Cerebellar cortex (tissue), 1 donor: ENCODE data around the gene CBR1.
"Not testable (repeated sequence)": the region's sequence is repeated elsewhere in the genome, so short reads cannot be mapped to it uniquely, and the experiment has no call there.

Source experiments
- DNase-seq: peaks from one replicate; pipeline ENCODE4 v3.0.0-alpha.2; 2015; ENCODE audit warnings: low spot score

CBR1 gene

GRCh38 chr21:36079671-36080070 lies 9.8 kb downstream of the CBR1 start:
- no peak for DNase-seq

DNA sequence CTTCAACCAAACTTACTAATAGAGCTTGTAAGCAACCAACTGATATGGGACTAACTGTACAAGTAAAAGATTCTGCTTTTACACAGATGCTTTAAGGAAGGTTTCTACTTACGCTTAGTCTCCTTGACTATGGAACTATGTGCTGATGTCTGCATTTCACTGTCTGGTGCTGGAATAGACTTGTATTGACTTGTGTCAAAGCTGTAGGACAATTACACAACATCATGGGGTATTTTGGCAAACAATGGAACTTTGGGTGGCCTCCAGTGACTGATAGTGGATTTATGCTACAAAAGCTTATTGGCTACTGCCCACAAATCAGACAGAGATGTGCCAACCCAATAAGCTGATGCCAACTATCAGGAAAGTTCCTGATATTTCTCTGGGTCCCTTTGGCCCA lies 10.6 kb downstream of the CBR1 start:
- no peak for DNase-seq

GRCh38 chr21:36082237-36082664 lies 12.4 kb downstream of the CBR1 start:
- no peak for DNase-seq

DNA sequence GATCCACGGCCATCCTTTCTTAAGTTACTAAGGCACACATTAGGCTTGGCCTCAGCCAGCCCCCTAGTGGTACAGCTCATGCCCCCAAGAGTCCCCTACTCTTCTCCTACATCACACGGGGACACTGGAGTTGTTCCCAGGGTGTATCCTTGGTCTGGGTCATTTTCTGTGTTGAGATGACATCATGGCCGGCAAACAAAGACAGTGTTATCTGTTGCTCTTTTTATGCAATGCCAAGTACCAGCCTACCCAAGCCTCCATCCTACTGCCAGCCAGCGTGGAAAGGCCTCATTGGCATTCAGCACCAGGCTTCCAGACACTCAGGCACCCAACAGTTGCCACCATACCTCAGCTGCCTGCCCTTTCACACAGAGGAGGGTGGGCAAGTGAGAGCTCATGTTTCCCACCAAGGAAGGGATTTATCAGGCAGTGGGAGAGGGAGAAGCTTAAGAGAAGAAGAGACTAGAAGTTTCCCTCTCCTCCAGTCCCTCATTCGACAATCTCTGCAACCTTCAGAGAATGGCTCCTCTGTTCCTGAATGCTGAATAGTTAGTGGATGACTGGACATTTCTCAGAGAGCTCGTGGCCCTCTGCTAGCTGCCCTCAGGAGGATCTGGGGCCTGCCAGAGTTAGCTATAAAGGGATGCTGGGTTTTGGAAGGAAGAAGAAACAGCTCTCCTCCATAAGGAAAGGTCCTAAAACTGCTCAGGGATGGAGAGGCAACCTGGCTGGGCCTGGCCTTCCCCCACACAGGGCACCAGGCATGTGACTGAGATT lies 17.7 kb downstream of the CBR1 start:
- no peak for DNase-seq

DNA sequence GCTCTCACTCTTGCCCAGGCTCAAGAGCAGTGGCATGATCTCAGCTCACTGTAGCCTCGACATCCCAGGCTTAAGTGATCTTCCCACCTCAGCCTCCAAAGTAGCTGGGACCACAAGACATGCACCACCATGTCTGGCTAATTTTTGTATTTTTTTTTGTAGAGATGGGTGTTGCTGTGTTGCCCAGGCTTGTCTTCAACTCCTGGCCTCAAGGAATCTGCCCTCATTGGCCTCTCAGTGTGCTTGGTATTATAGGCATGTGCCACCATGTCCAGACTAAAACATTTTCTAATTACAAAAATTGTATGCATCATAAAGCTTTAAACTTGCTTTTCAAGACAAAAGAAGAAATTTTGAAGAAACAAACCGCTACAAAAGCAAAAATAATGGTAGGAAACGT lies 20.1 kb downstream of the CBR1 start:
- no peak for DNase-seq

DNA sequence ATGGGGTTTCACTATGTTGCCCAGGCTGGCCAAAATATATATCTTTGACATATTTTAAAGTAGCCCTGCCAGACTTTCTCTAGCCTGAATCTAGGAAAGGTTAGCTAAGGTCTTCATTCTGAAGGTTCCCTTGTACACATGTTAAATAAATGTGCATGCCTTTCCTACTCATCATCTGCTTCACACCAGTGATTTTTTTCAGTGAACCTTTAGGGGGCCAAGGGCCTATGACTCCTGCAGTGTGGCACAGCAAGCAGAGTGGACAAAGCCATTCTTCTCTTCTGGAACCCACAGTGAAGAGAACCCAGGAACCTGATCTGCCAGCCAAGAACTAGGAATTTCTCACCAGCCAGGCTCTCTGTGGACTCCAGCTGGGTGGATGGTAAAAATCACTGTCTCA lies 22.9 kb downstream of the CBR1 start:
- DNase-seq: no peak

DNA sequence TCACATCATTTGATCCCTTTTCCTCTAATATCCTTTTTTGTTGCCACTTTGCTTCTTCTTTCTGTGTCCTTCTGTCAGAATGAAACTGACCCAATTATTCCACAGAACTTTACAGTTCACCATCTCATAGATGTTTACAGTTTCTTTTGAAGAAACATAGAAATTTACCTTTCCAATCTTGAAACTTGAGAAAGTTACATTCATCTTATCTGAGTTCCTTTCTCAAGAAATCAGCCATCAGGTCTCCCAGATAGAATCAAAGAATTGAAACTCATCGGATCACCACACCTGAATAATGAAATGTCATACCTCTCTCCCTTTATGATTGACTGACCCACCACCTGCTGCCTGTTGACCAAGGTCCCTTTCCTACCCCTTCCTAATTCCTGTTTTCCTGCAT lies 23.7 kb downstream of the CBR1 start:
- DNase-seq: no peak

- DNase-seq: no peak
These were observed 26.8 kb downstream of the CBR1 start for GRCh38 chr21:36096398-36097290.

DNA sequence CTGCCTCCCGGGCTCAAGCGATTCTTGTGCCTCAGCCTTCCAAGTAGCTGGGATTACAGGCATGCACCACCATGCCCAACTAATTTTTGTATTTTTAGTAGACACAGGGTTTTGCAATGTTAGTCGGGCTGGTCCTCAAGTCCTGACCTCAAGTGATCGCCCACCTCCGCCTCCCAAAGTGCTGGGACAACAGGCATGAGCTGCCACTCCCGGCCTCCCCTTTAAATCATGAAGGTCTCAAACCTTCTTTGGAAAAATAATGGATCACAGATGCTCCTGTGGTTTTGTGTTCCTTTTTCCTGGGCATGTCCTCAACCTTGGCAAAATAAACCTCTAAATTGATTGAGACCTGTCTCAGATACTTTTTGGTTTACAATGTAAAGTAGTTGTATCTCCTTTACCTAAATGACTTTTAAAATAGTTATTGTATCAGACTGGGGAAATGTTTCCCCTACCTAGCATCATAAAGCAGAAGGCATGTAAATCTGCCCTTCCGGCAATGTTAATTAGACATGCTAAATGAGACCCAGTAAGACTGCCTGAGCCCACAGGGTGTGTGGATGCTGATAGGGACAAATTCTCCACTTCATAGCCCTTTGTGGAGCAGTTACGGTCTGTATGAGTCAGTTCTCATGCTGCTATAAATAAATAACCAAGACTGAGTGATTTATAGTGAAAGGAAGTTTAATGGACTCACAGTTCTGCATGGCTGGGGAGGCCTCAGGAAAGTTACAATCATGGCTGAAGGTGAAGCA lies 27.8 kb downstream of the CBR1 start:
- DNase-seq: no peak

DNA sequence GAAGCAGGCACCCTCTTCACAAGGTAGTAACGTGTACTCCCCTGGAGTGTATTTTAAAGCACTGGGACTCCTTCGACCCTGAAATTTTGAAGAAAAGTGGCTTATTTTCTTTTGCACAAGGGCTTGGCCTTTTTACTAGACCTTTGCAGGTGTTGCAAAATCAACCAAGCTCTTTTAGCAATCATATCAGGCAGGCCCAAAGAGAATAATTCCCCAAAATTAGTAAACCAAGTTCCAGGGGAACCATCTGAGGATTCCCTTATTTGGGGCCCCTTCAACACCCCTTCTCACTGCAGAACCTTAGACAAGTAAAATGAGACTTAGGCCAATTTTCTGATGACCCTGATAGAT lies 28.3 kb downstream of the CBR1 start:
- no peak for DNase-seq

- no peak for DNase-seq
These were observed 29.2 kb downstream of the CBR1 start for GRCh38 chr21:36099000-36099399.

- not testable (repeated sequence) for DNase-seq
These were observed 29.9 kb downstream of the CBR1 start for GRCh38 chr21:36099695-36100211.

DNA sequence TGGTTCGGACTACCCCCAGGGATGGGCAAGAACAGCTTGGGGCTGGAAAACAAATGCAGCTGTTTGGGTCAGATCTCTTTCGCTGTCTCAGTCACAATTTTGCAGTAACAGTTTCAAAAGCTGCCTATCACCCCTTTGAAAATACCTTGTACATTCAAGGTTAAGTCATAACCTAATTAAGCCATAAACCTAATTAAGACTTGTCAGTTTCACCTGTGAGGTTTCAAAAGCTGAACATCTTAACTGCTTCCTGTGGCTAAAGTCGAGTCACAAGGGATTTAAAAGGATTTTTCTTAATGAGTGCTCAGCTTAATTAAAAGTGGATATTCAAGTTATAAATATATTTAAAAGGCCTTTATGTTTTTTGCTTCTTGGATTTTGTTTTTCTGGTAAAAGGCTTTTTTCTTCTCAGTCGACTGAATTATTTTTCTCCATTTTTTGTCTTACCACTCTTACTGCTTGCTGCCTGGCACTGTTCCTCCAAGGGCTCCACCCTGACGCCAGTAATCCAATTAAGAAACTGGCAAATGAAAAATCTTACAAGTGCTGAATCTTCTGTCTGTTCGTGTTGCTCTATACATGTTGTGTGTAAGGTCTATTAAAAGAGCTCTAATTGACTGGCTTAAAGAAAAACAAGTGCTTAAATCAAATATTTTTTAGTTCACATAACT lies 31.3 kb downstream of the CBR1 start:
- no peak for DNase-seq

DNA sequence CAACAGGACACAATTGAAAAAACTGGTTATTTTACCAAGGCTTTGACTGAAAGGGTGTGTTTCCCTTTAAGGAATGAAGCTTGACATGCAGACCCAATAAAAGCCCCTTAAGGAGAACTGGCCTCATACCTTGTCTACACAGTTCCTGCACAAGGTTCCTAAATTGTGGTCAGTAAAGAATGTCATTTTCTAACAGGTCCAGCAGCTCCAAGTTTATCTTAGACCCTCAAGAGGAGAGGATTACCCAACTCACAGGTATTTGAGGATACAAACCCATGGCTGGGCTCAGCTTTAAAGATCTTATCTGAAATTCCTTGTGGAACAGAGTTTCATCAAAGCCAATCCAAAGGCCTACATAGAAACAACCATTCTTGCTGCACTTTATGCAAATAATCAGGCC lies 33.6 kb downstream of the CBR1 start:
- DNase-seq: no peak

GRCh38 chr21:36104317-36105300 lies 34.8 kb downstream of the CBR1 start:
- DNase-seq: peak; percentile 62

- DNase-seq: no peak
These were observed 35.6 kb downstream of the CBR1 start for GRCh38 chr21:36105327-36105842.

GRCh38 chr21:36109868-36110267 lies 40.0 kb downstream of the CBR1 start:
- no peak for DNase-seq

DNA sequence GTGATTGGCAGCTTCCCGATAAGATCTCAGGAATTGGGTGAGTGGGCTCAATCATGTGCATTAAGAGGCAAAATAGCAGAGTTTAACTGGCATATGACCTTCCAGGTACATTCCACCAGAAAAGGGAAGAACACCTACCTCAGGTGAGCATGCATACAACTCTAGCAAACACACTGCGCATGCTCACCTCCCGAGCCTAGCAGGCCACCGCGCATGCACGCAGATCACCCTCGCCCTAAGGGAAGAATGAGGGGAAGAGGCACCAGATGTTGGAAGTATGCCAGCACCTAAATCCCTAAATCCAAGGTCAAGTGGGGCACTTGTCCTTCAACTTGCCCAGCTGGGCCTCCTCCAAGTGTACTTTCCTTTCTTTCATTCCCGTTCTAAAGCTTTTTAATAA lies 41.4 kb downstream of the CBR1 start:
- DNase-seq: no peak

- DNase-seq: peak; percentile 52
These were observed 44.0 kb downstream of the CBR1 start for GRCh38 chr21:36113647-36114428.
